Activated CD4-positive, alpha-beta T cell treated with anti-CD3 and anti-CD28 coated beads for 1 hour (primary cell): ENCODE measurements around the gene NFX1.
"Not testable (repeated sequence)": the region's sequence is repeated elsewhere in the genome, so short reads cannot be mapped to it uniquely, and the experiment has no call there.

ENCODE experiments used
- DNase-seq: peaks from one replicate; pipeline ENCODE4 v3.0.0-alpha.2; 2020

The NFX1 gene

GRCh38 chr9:33366979-33367480 lies 76.7 kb downstream of the NFX1 start:
- DNase-seq, result no peak

- DNase-seq, result no peak
Measured at GRCh38 chr9:33372900-33373299, 82.6 kb downstream of the NFX1 start.

GRCh38 chr9:33374190-33374589 lies 83.9 kb downstream of the NFX1 start:
- DNase-seq, result no peak

- DNase-seq, result peak; percentile 43
Measured at GRCh38 chr9:33374634-33375237, 84.4 kb downstream of the NFX1 start.

- DNase-seq, result no peak
Measured at GRCh38 chr9:33375238-33375840, 85.0 kb downstream of the NFX1 start.

- no peak for DNase-seq
Measured at GRCh38 chr9:33375841-33376321, 85.6 kb downstream of the NFX1 start.

- no peak for DNase-seq
Measured at GRCh38 chr9:33377089-33377715, 86.9 kb downstream of the NFX1 start.

GRCh38 chr9:33378121-33378795 lies 87.9 kb downstream of the NFX1 start:
- DNase-seq, result no peak

- no peak for DNase-seq
Measured at GRCh38 chr9:33379666-33380389, 89.5 kb downstream of the NFX1 start.

- no peak for DNase-seq
Measured at GRCh38 chr9:33380390-33381094, 90.2 kb downstream of the NFX1 start.

GRCh38 chr9:33381231-33381791 lies 91.0 kb downstream of the NFX1 start:
- DNase-seq, result no peak

GRCh38 chr9:33382397-33382796 lies 92.1 kb downstream of the NFX1 start:
- DNase-seq, result not testable (repeated sequence)

GRCh38 chr9:33383396-33383795 lies 93.1 kb downstream of the NFX1 start:
- not testable (repeated sequence) for DNase-seq

- DNase-seq, result not testable (repeated sequence)
Measured at GRCh38 chr9:33385536-33385935, 95.2 kb downstream of the NFX1 start.

GRCh38 chr9:33385979-33386640 lies 95.8 kb downstream of the NFX1 start:
- DNase-seq, result not testable (repeated sequence)

- DNase-seq, result not testable (repeated sequence)
Measured at GRCh38 chr9:33386641-33386996, 96.3 kb downstream of the NFX1 start.

GRCh38 chr9:33386998-33387397 lies 96.7 kb downstream of the NFX1 start:
- DNase-seq, result not testable (repeated sequence)

GRCh38 chr9:33388110-33388994 lies 98.0 kb downstream of the NFX1 start:
- no peak for DNase-seq

GRCh38 chr9:33391111-33391771 lies 100.9 kb downstream of the NFX1 start:
- not testable (repeated sequence) for DNase-seq

GRCh38 chr9:33392591-33393021 lies 102.3 kb downstream of the NFX1 start:
- not testable (repeated sequence) for DNase-seq
